SU-DHL-6 (cell line): ENCODE results near the gene MAML2.

Source experiments
- H2AFZ ChIP-seq: fragments of 200-600 bp; sonication (generic); 2 replicates; pipeline ENCODE4 v1.6.1; 2014; ENCODE audit warnings: low read depth, mild to moderate bottlenecking, moderate library complexity, mixed read lengths, antibody characterized with exemption, low read length; ENCODE audit not compliant: severe bottlenecking
- H3F3A ChIP-seq: fragments of 200-600 bp; shearing (Covaris generic); 2 replicates; pipeline ENCODE4 v1.6.0; 2016; ENCODE audit warnings: antibody characterized with exemption, mild to moderate bottlenecking; ENCODE audit not compliant: insufficient read depth
- H3K27ac ChIP-seq: fragments of 200-600 bp; sonication (generic); 2 replicates; pipeline ENCODE4 v1.5.1; 2016; ENCODE audit warnings: low read depth, mild to moderate bottlenecking, low read length, moderate library complexity, mixed read lengths
- H3K27me3 ChIP-seq: fragments of 200-600 bp; sonication (generic), shearing (Covaris generic); 2 replicates; pipeline ENCODE4 v1.6.0; 2014; ENCODE audit warnings: mild to moderate bottlenecking, low read length
- H3K36me3 ChIP-seq: fragments of 200-600 bp; sonication (generic); 2 replicates; pipeline ENCODE4 v1.6.1; 2014; ENCODE audit warnings: mild to moderate bottlenecking, low read length, mixed read lengths
- H3K4me2 ChIP-seq: fragments of 300-600, 200-600 bp; shearing (Covaris generic), sonication (generic); 2 replicates; pipeline ENCODE4 v1.6.0; 2014; ENCODE audit warnings: low read length, low read depth, mild to moderate bottlenecking; ENCODE audit not compliant: poor library complexity, severe bottlenecking
- H3K4me3 ChIP-seq: fragments of 200-600 bp; sonication (generic); 2 replicates; pipeline ENCODE4 v1.5.1; 2014; ENCODE audit warnings: antibody characterized with exemption, low read length, mild to moderate bottlenecking, mixed read lengths; ENCODE audit not compliant: insufficient read depth, poor library complexity, severe bottlenecking
- H3K79me2 ChIP-seq: fragments of 200-600 bp; sonication (generic); 2 replicates; pipeline ENCODE4 v1.6.1; 2014; ENCODE audit warnings: mild to moderate bottlenecking, low read length, moderate library complexity; ENCODE audit not compliant: insufficient read depth
- H3K9ac ChIP-seq: fragments of 200-600 bp; sonication (generic); 2 replicates; pipeline ENCODE4 v1.7.0; 2014; ENCODE audit warnings: mild to moderate bottlenecking, low read length
- H3K9me2 ChIP-seq: fragments of 200-600 bp; sonication (generic); replicated peaks from 2 replicates; pipeline ENCODE4 v1.6.1; 2014; ENCODE audit warnings: low read length; ENCODE audit not compliant: insufficient read depth
- H3K9me3 ChIP-seq: fragments of 200-600 bp; sonication (generic); 2 replicates; pipeline ENCODE4 v1.6.1; 2014; ENCODE audit warnings: low read length, mixed read lengths; ENCODE audit not compliant: insufficient read depth
- H4K20me1 ChIP-seq: fragments of 200-600 bp; sonication (generic); 2 replicates; pipeline ENCODE4 v1.6.1; 2014; ENCODE audit warnings: low read depth, mild to moderate bottlenecking, antibody characterized with exemption, low read length, moderate library complexity, mixed read lengths
- CTCF ChIP-seq: fragments of 200-600 bp; sonication (generic); IDR thresholded peaks from one replicate; pipeline ENCODE4 v1.5.1; 2017; ENCODE audit warnings: antibody characterized with exemption, mild to moderate bottlenecking, low read length, moderate library complexity; ENCODE audit not compliant: insufficient read depth, poor library complexity, severe bottlenecking
- EZH2phosphoT487 ChIP-seq: fragments of 200-600 bp; sonication (generic), shearing (Covaris generic); conservative IDR thresholded peaks from 2 replicates; pipeline ENCODE4 v1.6.1; 2018; ENCODE audit warnings: mild to moderate bottlenecking, antibody characterized with exemption, low read length, moderate library complexity, mixed read lengths

MAML2 gene

GRCh38 chr11:96228910-96229309 lies 114.1 kb downstream of the MAML2 start:
- no peaks in the 10 kb centered on the region for H3K27me3 ChIP-seq
- no peak overlapping the region for H3K27ac ChIP-seq
- no peaks in the 10 kb centered on the region for H3F3A ChIP-seq
- no peak overlapping the region for H2AFZ ChIP-seq
- H4K20me1 ChIP-seq, result no peaks in the 10 kb centered on the region
- no peak overlapping the region for H3K9ac ChIP-seq
- TF ChIP-seq EZH2phosphoT487 (no peak), CTCF (no peak)
- no peak overlapping the region for H3K4me2 ChIP-seq
- no peaks in the 10 kb centered on the region for H3K36me3 ChIP-seq
- no peaks in the 10 kb centered on the region for H3K9me2 ChIP-seq
- H3K79me2 ChIP-seq, result no peaks in the 10 kb centered on the region
- H3K4me3 ChIP-seq, result no peak overlapping the region
- no peaks in the 10 kb centered on the region for H3K9me3 ChIP-seq

GRCh38 chr11:96228473-96228891 lies 114.5 kb downstream of the MAML2 start:
- Histone ChIP-seq H3K79me2 (no peaks in the 10 kb centered on the region), H3K9ac (no peak overlapping the region), H3K27ac (no peak overlapping the region), H3K4me3 (no peak overlapping the region), H3K27me3 (no peaks in the 10 kb centered on the region), H2AFZ (no peak overlapping the region), H3K4me2 (no peak overlapping the region), H3F3A (no peaks in the 10 kb centered on the region), H3K36me3 (no peaks in the 10 kb centered on the region), H3K9me2 (no peaks in the 10 kb centered on the region), H4K20me1 (no peaks in the 10 kb centered on the region), H3K9me3 (no peaks in the 10 kb centered on the region)
- TF ChIP-seq CTCF (no peak), EZH2phosphoT487 (no peak)

- H3K27ac ChIP-seq, result no peak overlapping the region
- no peaks in the 10 kb centered on the region for H3K9me3 ChIP-seq
- no peak overlapping the region for H3K4me2 ChIP-seq
- H3K9me2 ChIP-seq, result no peaks in the 10 kb centered on the region
- no peaks in the 10 kb centered on the region for H3K27me3 ChIP-seq
- H4K20me1 ChIP-seq, result no peaks in the 10 kb centered on the region
- H3K36me3 ChIP-seq, result no peaks in the 10 kb centered on the region
- TF ChIP-seq CTCF (no peak), EZH2phosphoT487 (no peak)
- no peak overlapping the region for H3K4me3 ChIP-seq
- H2AFZ ChIP-seq, result no peak overlapping the region
- no peak overlapping the region for H3K9ac ChIP-seq
- no peaks in the 10 kb centered on the region for H3K79me2 ChIP-seq
- no peaks in the 10 kb centered on the region for H3F3A ChIP-seq
These were observed 115.8 kb downstream of the MAML2 start for GRCh38 chr11:96227244-96227643.

- H3K9me3 ChIP-seq, result no peaks in the 10 kb centered on the region
- no peak overlapping the region for H3K27ac ChIP-seq
- H3K36me3 ChIP-seq, result no peaks in the 10 kb centered on the region
- H3F3A ChIP-seq, result no peaks in the 10 kb centered on the region
- no peaks in the 10 kb centered on the region for H4K20me1 ChIP-seq
- TF ChIP-seq EZH2phosphoT487, result no peak
- no peak for TF ChIP-seq CTCF
- H3K4me3 ChIP-seq, result no peak overlapping the region
- no peaks in the 10 kb centered on the region for H3K79me2 ChIP-seq
- H3K9me2 ChIP-seq, result no peaks in the 10 kb centered on the region
- no peak overlapping the region for H2AFZ ChIP-seq
- no peaks in the 10 kb centered on the region for H3K27me3 ChIP-seq
- H3K4me2 ChIP-seq, result no peak overlapping the region
- no peak overlapping the region for H3K9ac ChIP-seq
These were observed 119.9 kb downstream of the MAML2 start for GRCh38 chr11:96223083-96223482.
